GM12801 (cell line): ENCODE data around the gene DIP2A.

Experiments used
- TF ChIP-seq, protein P1 (sequence below): IDR thresholded peaks from one replicate; pipeline ENCODE4 v1.5.1; 2011; ENCODE audit warnings: control low read depth; ENCODE audit not compliant: insufficient read length; ENCODE audit errors: extremely low read depth

Gene DIP2A

DNA sequence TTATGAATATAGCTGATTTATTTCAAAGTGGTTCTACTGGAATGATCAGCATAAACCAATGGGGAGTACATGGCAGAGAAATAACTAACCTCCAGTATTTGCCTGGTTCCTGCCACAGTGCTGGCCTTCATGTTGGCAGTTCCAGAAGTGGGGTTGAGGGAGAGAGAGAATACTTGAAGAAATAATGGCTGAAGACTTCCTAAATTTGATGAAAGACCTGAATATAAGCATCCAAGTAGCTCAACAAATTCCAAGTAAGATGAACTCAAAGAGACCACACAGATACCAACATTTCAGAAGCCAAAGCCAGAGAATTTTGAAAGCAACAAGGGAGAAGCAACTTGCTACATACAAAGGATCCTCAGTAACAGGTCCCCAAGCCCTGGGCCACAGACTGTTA is 111.9 kb downstream of the DIP2A start:
- TF ChIP-seq, protein P1, sequence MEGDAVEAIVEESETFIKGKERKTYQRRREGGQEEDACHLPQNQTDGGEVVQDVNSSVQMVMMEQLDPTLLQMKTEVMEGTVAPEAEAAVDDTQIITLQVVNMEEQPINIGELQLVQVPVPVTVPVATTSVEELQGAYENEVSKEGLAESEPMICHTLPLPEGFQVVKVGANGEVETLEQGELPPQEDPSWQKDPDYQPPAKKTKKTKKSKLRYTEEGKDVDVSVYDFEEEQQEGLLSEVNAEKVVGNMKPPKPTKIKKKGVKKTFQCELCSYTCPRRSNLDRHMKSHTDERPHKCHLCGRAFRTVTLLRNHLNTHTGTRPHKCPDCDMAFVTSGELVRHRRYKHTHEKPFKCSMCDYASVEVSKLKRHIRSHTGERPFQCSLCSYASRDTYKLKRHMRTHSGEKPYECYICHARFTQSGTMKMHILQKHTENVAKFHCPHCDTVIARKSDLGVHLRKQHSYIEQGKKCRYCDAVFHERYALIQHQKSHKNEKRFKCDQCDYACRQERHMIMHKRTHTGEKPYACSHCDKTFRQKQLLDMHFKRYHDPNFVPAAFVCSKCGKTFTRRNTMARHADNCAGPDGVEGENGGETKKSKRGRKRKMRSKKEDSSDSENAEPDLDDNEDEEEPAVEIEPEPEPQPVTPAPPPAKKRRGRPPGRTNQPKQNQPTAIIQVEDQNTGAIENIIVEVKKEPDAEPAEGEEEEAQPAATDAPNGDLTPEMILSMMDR = no peak

DNA sequence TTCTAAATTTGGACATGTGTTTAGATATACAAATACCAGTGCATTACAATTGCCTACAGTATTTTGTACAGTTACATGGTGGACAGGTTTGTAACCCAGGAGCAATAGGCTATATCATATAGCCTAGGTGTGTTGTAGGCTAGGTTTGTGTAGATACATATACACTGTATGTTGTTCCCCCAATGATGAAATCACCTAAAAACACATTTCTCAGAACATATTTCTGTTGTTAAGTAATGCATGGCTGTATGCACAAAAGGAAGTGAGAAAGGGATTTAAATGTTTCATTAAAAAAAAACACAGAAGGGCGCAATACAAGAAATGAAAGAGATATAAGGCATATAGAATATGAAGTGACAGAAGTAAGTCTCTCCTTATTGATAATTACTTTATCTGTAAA is 114.2 kb downstream of the DIP2A start:
- TF ChIP-seq, protein P1 = no peak

DNA sequence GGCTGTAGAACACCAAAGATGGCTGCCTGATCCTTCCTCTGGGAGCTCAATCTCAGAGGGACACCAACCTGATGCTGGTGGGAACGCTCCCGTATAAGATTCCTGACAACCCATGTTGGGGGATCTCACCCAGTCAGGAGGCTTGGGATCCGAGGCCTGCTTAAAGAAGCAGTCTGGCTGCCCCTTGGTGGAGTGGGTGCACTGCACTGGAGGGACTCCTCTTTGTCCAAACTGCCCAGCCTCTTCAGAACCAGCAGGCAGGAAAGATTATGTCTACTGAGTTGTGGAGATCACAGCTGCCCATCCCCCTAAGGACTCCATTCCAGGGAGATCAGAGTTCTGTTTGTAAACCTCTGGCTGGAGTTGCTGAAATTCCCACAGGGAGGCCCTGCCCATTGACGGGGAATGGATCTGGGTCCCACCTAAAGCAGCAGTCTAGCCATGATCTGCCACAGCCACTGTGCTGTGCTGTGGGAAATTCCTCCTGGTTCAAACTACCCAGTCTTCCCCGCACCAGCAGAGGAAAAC is 123.2 kb downstream of the DIP2A start:
- TF ChIP-seq, protein P1 = no peak

DNA sequence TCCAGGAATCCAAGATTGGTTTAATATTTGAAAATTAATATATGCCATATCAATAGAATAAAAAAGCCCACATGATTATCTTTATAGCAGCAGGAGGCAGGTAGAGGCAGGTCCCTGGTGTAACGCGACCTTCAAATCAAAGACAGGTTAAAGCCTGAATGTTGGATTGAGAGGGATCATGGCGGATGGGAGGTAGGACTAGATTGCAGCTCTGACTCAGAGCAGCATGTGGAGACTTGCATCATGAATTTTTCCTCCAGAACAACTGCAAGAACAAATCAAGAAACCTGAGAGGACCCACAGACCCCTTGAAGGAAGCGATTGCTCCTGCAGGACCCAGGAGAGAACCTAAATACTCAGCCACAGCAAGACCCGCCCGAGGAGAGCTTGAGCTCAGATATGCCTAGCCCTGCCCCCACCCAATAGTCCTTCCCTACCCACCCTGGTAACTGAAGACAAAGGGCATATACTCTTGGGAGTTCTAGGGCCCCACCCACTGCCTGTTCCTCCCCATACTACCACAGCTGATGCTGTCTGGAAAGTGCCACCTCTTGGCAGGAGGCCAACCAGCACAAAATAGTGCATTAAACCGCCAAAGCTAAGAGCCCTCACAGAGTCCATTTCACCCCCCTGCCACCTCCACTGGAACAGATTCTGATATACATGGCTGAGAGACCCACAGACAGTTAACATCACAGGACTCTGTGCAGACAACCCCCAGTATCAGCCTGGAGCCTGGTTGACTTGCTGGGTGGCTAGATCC is 126.7 kb downstream of the DIP2A start:
- TF ChIP-seq, protein P1 = no peak

DNA sequence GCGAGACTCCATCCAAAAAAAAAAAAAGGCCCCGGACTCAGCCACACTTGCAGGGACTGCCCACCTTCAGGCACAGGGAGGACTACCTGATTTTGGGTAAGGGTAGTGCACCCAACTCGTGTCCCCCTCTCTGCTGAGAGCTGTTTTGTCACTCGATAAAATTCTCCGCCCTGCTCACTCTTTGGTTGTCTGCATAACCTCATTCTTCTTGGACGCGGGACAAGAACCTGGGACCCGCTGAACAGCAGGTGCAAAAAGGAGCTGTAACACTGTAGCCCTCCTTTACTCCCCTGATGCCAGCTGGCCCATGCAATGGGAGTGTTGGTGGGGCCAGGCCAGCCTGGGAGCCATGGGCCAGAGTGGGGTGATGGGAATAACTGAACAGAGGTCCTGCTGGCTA is 135.6 kb downstream of the DIP2A start:
- TF ChIP-seq, protein P1 = no peak

DNA sequence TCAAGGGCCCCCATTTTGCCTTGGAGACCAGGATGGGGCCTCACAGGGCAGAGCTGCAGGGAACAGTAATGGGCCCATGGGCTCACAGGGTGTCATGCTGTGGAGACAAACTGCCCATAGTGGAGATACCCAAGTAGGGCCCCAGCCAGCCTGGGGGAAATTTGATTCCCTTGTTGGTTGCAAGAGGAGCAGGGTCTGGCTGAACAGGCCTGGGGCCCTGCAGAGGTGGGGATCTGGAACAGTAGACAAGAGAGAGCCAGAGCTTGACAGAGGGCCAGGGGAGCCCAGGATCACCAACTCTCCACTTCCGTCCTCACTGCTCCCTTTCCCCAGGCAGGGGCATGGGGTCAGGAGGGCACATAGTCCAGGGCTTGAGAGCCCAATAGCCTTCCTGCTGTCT is 137.5 kb downstream of the DIP2A start:
- TF ChIP-seq, protein P1 = no peak

DNA sequence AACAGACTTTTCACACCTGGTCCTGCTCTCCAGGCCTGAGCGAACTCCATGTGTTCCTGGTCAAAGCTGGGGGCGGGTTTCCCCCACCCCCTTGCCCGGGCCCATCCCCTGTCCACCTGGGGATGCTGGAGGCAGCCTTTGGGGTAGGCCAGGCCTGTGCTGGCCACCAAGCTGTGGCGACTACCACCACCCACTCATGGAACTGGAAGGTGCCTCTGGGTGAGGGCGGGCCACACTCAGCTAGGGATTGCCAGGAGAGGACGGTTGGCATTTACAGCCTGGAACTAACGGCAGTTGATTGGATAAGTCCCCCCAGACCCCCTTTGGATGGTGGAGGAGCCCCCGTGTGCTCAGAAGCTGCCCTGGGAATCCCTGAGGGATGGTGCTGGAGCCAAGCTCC is 138.3 kb downstream of the DIP2A start:
- TF ChIP-seq, protein P1 = no peak
